Cardiac fibroblast (primary cell): Measurements from ENCODE around the gene ST6GALNAC4.
A peak's percentile ranks its signal among the peaks of the same experiment; 100 is the strongest.

Experiments
- DNase-seq, 2 donors: peaks; one replicate each; pipeline versions ENCODE4 v3.0.0 to v3.0.0-alpha.2; 2010; ENCODE audit warnings: low read depth in 2 of 2
- H3K4me3 ChIP-seq, 2 donors: replicated peaks in 1 of 2; 1 replicate in 1 of 2; 2 replicates in 1 of 2; pipeline ENCODE4 v1.5.1; 2011; ENCODE audit warnings: low read depth in 2 of 2, low read length in 2 of 2, mild to moderate bottlenecking in 2 of 2, moderate library complexity in 1 of 2
- CTCF ChIP-seq: IDR thresholded peaks from one replicate; pipeline ENCODE4 v1.5.1; 2011; ENCODE audit warnings: low read depth, mild to moderate bottlenecking, low read length, inconsistent platforms

Gene ST6GALNAC4

GRCh38 chr9:127867356-127868277 lies 49.2 kb downstream of the ST6GALNAC4 start:
- H3K4me3 ChIP-seq = no peak overlapping the region
- DNase-seq = no peak
- no peak for TF ChIP-seq CTCF

DNA sequence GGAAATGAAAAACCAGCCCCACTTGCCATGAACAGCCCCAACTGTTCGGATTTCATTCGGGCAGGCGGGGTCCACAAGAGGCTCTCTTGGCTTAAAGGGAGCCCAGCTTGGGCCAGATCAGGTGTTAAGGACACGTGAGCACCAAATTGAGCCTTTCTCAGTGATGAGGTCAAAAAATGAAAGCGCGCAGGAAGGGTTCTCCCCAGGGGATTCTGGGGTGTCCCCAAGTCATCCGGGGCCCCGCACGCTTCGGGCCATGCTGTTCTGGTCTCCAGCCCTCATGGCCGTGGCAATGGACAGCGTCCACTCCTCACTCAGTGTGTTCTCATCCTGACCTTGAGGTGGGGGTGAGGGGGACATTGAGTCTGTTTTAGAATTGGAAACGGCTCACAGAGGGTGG lies 50.3 kb downstream of the ST6GALNAC4 start:
- DNase-seq = no peak
- H3K4me3 ChIP-seq = no peak overlapping the region
- no peak for TF ChIP-seq CTCF

DNA sequence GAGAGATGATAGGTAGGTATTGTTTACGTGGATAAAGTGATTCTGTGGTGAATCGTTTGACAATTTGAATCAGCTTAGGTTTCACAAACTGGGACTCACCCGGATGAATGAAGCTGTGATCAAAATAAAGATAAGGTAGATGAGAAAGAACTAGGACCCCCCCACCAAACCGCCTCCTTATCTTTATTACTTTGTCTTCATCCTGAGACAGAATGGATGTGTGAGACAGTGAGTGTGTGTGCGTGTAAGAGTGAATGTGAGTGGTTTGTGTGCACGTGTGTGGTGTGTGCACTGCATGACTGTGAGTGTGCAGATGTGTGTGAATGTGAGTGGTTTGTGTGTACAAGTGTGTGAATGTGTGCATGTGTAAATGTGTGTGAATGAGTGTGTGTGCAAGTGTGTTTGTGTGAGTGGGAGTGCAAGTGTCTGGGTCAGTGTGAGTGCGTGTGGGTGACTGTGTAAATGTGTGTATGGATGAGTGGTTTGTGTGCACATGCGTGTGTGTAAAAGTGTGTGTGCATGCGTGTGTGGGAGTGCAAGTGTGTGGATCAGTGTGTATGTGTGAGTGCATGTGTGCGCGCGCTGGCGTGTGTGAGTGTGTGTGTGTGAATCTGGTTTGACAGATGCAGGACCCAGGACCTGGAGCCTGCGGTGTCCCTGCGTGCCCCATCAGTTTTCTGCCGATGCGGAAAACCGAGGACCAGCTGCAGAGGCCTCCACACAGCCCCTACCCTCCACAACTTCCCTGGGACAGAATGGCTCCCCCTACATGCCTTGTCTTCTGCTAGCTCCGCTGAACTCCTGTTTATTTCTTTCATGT lies 51.0 kb downstream of the ST6GALNAC4 start:
- H3K4me3 ChIP-seq = no peak overlapping the region
- no peak for DNase-seq
- TF ChIP-seq CTCF = no peak

DNA sequence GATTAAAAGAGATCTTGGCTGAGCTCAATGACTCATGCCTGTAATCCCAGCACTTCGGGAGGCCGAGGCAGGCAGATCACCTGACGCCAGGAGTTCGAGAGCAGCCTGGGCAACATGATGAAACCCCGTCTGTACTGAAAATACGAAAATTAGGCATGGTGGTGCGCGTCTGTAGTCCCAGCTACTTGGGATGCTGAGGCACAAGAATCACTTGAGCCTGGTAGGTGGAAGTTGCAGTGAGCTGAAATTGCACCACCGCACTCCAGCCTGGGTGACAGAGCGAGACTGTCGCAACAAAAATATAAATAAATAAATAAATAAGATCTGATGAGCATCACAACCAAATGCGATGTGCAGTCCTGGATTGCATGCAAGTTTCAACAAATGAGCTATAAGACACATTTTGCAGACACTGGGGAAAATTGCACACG lies 53.6 kb downstream of the ST6GALNAC4 start:
- no peak for TF ChIP-seq CTCF
- DNase-seq = no peak
- H3K4me3 ChIP-seq = no peak overlapping the region

DNA sequence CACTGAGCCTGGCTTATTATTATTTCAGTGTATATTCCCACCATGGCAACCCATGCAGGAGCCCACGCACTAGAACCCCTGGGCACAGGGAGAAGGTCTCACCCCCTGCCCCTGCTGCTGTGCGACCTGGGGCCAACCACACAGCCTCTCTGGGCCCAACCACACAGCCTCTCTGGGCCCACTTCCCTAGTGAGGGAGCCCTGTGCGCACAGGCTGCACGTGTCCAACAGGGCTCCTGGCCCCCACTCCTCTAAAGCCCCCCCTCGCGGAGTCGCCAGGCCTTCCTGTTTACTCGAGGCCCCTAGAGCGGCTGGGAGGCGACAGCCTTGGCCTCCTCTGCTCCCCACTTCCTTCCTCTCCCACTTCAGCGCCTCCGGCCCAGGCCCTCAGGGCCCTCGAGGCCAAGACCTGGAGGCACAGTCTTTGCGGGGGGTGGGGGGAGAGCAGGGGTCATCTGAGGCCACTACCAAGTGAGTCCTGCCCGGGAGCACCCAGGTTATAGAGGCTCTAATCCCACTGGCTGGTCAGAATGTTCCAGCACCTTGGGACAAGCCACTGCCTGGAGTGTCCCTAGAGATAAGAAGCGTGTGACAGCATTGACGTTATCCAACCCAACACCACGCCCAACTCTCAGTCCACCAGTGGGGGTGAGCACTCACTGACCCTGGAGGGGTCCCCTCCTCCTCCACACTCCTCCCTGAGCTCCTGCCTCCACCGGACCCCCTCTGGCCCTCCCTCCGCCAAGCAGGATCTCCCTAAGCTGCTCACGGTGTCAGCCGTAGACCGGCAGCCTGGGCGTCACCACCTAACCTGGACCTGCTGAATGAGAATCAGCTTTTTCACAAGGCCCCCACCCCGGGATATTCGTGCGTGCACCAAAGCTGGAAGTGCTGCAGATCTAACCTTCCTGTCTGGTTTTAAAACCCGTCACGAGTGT lies 54.5 kb downstream of the ST6GALNAC4 start:
- H3K4me3 ChIP-seq = no peak overlapping the region
- no peak for TF ChIP-seq CTCF
- peak in 1 of 2 donors; percentile 46 for DNase-seq

DNA sequence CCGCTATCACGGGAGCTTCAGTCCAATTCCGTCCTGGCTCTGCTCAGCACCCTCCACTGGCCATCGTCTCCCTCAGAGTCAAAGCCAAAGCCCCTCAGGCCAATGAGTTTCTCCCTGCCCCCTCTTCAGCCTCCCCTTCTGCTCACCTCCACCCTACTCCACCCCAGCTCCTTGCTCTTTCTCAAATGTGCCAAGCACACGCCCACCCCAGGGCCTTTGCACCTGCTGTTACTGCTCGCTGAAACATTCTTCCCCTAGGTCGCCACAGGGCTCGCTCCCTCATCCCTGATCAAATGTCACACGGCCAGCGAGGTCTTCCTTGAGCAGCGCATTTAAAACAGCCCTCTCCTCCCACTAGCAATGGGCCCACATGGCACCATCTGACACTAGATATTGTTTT lies 56.1 kb downstream of the ST6GALNAC4 start:
- DNase-seq = no peak
- no peak for TF ChIP-seq CTCF
- H3K4me3 ChIP-seq = no peak overlapping the region
